Measurements from ENCODE around the gene LAMC3. TPM values are rescaled to one million over a fixed set of nuclear protein-coding genes. Genes with fewer than 3 reads are reported as not detected.

Gene LAMC3
- total and polyA plus RNA-seq, 2 experiments from 2014 or later, result 29.5 to 43.4 TPM

GRCh38 chr9:131069699-131070098 is 60.7 kb downstream of the LAMC3 start:
- Histone ChIP-seq H3K27me3 (no peaks in the 10 kb centered on the region), H3K79me2 (no peaks in the 10 kb centered on the region), H3K9me3 (ENCODE audit: low read depth) (no peaks in the 10 kb centered on the region), H3K4me2 (no peak overlapping the region), H3K4me1 (ENCODE audit: insufficient read depth) (no peaks in the 10 kb centered on the region), H2AFZ (no peak overlapping the region), H3K36me3 (replicated peaks; ENCODE audit: insufficient read depth, low read depth) (no peaks in the 10 kb centered on the region), H4K20me1 (ENCODE audit: insufficient read depth, poor library complexity, severe bottlenecking) (no peaks in the 10 kb centered on the region), H3K27ac (no peak overlapping the region), H3K9me2 (replicated peaks; ENCODE audit: insufficient read depth) (no peaks in the 10 kb centered on the region), H3K4me3 (no peak overlapping the region)
- no peak for DNase-seq (ENCODE audit: low spot score)
- 95% methylated on average over 15 of the region's 15 CpGs for WGBS (ENCODE audit: low lambda C conversion rate, missing lambda C conversion rate)
- TF ChIP-seq EZH2 (IDR thresholded peaks at IDR 0.05; ENCODE audit: borderline replicate concordance), result no peak
- no peak for TF ChIP-seq CTCF (IDR thresholded peaks at IDR 0.05; ENCODE audit: poor library complexity)
- TF ChIP-seq EZH2phosphoT487 (IDR thresholded peaks at IDR 0.05; ENCODE audit: low read depth, severe bottlenecking, unreplicated experiment), result no peak

- no peaks in the 10 kb centered on the region for H3K4me1 ChIP-seq (ENCODE audit: insufficient read depth)
- WGBS (ENCODE audit: low lambda C conversion rate, missing lambda C conversion rate), result 95% methylated on average over 15 of the region's 16 CpGs
- no peaks in the 10 kb centered on the region for H3K79me2 ChIP-seq
- no peaks in the 10 kb centered on the region for H3K36me3 ChIP-seq (replicated peaks; ENCODE audit: insufficient read depth, low read depth)
- no peak overlapping the region for H3K4me2 ChIP-seq
- TF ChIP-seq EZH2 (IDR thresholded peaks at IDR 0.05; ENCODE audit: borderline replicate concordance), result no peak
- TF ChIP-seq CTCF (IDR thresholded peaks at IDR 0.05; ENCODE audit: poor library complexity), result no peak
- no peak for TF ChIP-seq EZH2phosphoT487 (IDR thresholded peaks at IDR 0.05; ENCODE audit: low read depth, severe bottlenecking, unreplicated experiment)
- H3K9me3 ChIP-seq (ENCODE audit: low read depth), result no peaks in the 10 kb centered on the region
- H4K20me1 ChIP-seq (ENCODE audit: insufficient read depth, poor library complexity, severe bottlenecking), result no peaks in the 10 kb centered on the region
- H3K27ac ChIP-seq, result no peak overlapping the region
- no peak overlapping the region for H3K4me3 ChIP-seq
- H3K9me2 ChIP-seq (replicated peaks; ENCODE audit: insufficient read depth), result no peaks in the 10 kb centered on the region
- H3K27me3 ChIP-seq, result no peaks in the 10 kb centered on the region
- no peak overlapping the region for H2AFZ ChIP-seq
- no peak for DNase-seq (ENCODE audit: low spot score)
Observed at GRCh38 chr9:131072107-131072870, 63.3 kb downstream of the LAMC3 start.

- Histone ChIP-seq H3K9me2 (replicated peaks; ENCODE audit: insufficient read depth) (no peaks in the 10 kb centered on the region), H3K4me3 (no peak overlapping the region), H3K4me2 (no peak overlapping the region), H3K9me3 (ENCODE audit: low read depth) (no peaks in the 10 kb centered on the region), H3K27me3 (no peaks in the 10 kb centered on the region), H3K27ac (no peak overlapping the region), H2AFZ (no peak overlapping the region), H3K36me3 (replicated peaks; ENCODE audit: insufficient read depth, low read depth) (no peaks in the 10 kb centered on the region), H3K79me2 (no peaks in the 10 kb centered on the region), H3K4me1 (ENCODE audit: insufficient read depth) (no peaks in the 10 kb centered on the region), H4K20me1 (ENCODE audit: insufficient read depth, poor library complexity, severe bottlenecking) (no peaks in the 10 kb centered on the region)
- no peak for TF ChIP-seq EZH2 (IDR thresholded peaks at IDR 0.05; ENCODE audit: borderline replicate concordance)
- no peak for TF ChIP-seq EZH2phosphoT487 (IDR thresholded peaks at IDR 0.05; ENCODE audit: low read depth, severe bottlenecking, unreplicated experiment)
- TF ChIP-seq CTCF (IDR thresholded peaks at IDR 0.05; ENCODE audit: poor library complexity), result no peak
- 94% methylated on average over 9 of the region's 9 CpGs for WGBS (ENCODE audit: low lambda C conversion rate, missing lambda C conversion rate)
- DNase-seq (ENCODE audit: low spot score), result no peak
Observed at GRCh38 chr9:131072871-131073237, 63.9 kb downstream of the LAMC3 start.
